Choroid plexus epithelial cell (primary cell): ENCODE results near the gene SCARB2.

Experiments used
- DNase-seq: peaks from one replicate; pipeline ENCODE4 v3.0.0-alpha.2; 2010; ENCODE audit warnings: low read depth
- H3K4me3 ChIP-seq: 2 replicates; pipeline ENCODE4 v1.5.1; 2011; ENCODE audit warnings: low read depth, mild to moderate bottlenecking, control low read depth, low read length, moderate library complexity
- TF ChIP-seq, protein P1 (sequence below): conservative IDR thresholded peaks from 2 replicates; pipeline ENCODE4 v1.5.1; 2011; ENCODE audit warnings: low read depth, mild to moderate bottlenecking, control low read depth, inconsistent platforms, low read length, moderate library complexity

SCARB2 gene

DNA sequence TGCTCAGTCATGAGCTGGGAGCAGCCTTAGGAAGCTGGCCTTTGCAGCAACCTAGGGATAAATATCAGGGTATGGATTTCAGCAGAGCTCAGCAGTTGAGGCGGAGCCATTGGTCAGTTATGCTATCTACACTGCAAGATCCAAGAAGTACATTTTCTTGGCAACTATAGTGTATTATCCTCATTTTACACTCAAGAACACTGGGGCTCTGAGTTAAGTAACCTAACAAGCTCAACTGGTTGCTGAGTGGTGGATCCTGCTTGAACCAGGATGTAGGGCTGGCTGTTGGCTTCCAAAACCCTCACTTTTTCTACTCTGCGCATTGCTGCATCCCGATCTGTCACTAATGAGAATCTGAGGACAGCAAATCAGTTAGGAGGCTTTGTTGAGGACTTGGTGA lies 1.5 kb upstream of the SCARB2 start:
- DNase-seq, result no peak
- TF ChIP-seq, protein P1, sequence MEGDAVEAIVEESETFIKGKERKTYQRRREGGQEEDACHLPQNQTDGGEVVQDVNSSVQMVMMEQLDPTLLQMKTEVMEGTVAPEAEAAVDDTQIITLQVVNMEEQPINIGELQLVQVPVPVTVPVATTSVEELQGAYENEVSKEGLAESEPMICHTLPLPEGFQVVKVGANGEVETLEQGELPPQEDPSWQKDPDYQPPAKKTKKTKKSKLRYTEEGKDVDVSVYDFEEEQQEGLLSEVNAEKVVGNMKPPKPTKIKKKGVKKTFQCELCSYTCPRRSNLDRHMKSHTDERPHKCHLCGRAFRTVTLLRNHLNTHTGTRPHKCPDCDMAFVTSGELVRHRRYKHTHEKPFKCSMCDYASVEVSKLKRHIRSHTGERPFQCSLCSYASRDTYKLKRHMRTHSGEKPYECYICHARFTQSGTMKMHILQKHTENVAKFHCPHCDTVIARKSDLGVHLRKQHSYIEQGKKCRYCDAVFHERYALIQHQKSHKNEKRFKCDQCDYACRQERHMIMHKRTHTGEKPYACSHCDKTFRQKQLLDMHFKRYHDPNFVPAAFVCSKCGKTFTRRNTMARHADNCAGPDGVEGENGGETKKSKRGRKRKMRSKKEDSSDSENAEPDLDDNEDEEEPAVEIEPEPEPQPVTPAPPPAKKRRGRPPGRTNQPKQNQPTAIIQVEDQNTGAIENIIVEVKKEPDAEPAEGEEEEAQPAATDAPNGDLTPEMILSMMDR, result no peak
- no peak overlapping the region for H3K4me3 ChIP-seq

DNA sequence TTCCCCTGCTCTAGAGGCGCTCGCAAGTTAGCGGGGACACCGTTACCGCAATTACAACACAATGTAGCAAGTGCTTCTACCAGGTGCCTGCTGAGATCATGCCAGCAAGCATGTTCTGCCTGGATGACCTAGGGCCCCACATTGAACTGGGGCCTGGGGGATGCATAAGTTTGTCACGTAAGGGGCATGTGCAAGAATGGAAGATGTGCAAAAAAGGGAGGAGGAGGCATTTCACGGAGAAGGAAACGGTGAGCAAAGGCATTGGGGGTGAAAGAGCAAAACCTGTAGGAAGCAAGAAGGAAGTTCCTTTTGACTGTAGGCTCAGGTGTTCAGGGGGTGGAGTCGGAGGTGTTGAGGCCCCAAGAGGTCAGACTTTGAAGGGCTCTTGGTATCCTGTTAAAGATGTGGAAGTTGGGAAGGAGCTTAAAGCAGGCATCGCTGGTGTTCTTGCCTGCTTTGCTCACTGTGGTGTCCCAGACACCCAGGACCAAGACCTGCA lies 602 bp upstream of the SCARB2 start:
- TF ChIP-seq, protein P1, result no peak
- peak overlapping the region; percentile 93 for H3K4me3 ChIP-seq
- DNase-seq, result no peak

DNA sequence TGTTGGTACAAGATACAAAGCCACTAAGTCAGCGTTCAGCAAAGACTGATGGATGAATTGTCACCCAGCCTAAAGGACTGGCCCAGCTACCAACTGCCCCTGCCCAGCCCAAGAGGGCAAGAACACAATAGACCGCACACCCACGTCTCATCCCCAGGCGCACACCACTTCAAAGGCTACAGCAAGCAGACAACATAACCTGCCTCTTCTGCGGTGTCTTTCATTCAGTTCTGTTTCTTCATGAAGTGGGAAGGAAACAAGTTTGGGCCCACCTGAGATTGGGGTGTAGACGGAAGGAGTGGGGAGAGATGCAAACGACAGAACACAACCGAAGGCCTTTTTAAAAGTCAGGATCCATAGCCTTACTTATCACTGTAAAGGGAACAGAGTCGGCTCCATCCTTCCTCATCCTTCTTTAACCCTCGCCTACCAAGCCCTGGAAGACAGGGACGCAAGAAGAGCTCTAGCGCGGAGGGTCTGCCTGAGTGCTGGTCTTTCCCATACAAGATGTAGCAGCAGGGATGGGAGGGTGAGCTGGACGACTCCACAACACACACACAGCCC lies 691 bp downstream of the SCARB2 start:
- peak overlapping the region; percentile 93 for H3K4me3 ChIP-seq
- TF ChIP-seq, protein P1, result no peak
- peak; percentile 64 for DNase-seq

DNA sequence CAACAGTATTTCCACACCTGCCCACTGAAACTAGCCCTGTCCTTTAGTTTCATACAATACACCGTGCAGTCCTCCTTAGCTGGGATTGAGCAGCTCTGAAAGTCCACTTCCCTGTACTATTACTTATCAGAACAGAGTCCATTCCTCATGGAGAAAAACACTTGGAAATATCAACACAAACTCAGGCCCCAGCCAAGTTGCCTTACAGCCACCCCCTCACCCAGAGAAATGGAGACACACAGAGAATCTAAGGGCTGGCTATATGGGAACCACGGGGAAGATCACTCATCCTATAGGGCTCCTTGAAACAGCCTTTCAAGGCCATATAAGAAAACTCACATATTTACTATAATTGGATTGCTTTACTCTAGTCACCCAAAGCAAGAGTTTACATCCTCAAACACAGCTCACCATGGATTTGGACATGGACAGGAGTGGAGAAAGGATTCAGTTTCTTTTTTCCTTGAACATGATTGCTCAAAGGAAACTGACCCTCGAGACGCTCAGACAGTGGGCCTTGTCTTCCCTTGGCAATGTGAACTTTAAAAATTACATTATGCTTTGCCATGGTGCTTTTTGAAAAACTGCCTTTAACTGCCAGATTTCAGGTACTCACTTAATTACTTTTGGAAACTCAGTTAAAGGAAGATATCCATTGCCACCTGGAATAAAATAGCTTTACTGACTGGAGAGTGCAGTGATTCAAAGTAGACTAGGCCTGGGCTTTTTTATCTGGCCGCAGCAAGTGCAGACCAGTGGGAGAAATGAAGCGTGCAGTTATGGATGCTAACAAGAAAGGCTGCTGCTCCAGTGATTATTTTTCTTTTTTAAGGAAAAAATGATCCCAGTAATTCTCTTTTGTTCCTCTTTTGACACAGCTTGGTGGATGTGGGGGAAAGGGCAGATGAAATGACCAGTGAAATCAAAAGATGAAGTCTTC lies 1.6 kb downstream of the SCARB2 start:
- DNase-seq, result no peak
- H3K4me3 ChIP-seq, result peak overlapping the region; percentile 93
- TF ChIP-seq, protein P1, result no peak

DNA sequence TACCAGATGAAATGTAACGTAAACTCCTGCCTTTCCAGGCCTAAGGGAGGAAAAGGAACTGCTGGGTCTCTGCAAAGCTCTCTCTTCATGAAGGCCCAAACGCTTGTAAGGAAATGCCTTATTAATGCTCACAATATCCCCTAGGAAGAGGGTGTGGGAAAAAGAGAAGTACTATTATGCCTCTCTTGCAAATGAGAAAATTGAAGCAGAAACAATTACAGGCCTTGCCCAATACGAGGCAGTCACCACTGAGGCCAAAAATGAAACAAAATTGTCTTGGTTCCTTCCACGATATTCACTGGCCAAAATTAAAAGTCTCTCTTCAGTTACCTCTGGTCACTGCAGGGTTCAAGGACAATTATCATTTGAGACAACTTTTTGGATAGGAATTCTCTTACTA lies 3.2 kb downstream of the SCARB2 start:
- DNase-seq, result no peak
- TF ChIP-seq, protein P1, result no peak
- no peak overlapping the region for H3K4me3 ChIP-seq

DNA sequence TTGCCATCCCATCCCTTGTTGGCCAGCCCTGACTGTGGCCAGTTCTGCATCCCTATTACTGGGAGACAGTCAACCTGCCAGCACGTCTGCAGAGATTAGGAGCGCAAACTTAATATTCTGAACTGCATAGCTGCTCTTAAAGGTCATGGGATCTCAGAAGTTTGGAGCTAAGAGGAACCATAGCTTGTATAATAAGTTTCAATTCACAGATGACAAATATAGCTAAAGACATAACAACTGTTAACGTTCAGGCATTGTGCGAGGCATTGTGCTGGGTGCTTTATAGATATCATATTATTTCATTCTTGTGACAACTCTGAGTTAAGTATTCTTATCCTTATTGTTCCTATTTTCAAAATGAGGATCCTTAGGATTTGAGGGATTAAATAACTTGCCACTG lies 3.7 kb downstream of the SCARB2 start:
- DNase-seq, result no peak
- H3K4me3 ChIP-seq, result no peak overlapping the region
- TF ChIP-seq, protein P1, result no peak
